GM19372 (cell line): ENCODE data around the gene B3GNT4.
"Not testable (repeated sequence)": the region's sequence is repeated elsewhere in the genome, so short reads cannot be mapped to it uniquely, and the experiment has no call there.

Experiments
- ATAC-seq: cut with Tn5 transposase; IDR thresholded peaks from one replicate; pipeline ENCODE4 v1.9.1; 2021; ENCODE audit warnings: mild to moderate bottlenecking, low read depth, moderate library complexity; ENCODE audit not compliant: unreplicated experiment

The B3GNT4 gene

GRCh38 chr12:122207391-122207790 lies 3.9 kb downstream of the B3GNT4 start:
- ATAC-seq = no peak

- ATAC-seq = no peak
Measured at GRCh38 chr12:122208073-122208820, 4.7 kb downstream of the B3GNT4 start.

GRCh38 chr12:122215771-122216170 lies 12.3 kb downstream of the B3GNT4 start:
- ATAC-seq = no peak

- no peak for ATAC-seq
Measured at GRCh38 chr12:122216445-122216844, 12.9 kb downstream of the B3GNT4 start.

- ATAC-seq = peak; percentile 86
Measured at GRCh38 chr12:122225683-122226365, 22.3 kb downstream of the B3GNT4 start, which contains the start of gene DIABLO. Gene DIABLO, minus strand, starts transcription at chr12:122226052. Its CDS starts 38 bp downstream, at chr12:122226014.

- ATAC-seq = no peak
Measured at GRCh38 chr12:122226366-122227125, 23.0 kb downstream of the B3GNT4 start.

- ATAC-seq = no peak
Measured at GRCh38 chr12:122227341-122227740, 23.8 kb downstream of the B3GNT4 start.

GRCh38 chr12:122228092-122228491 lies 24.6 kb downstream of the B3GNT4 start:
- no peak for ATAC-seq

GRCh38 chr12:122230798-122231197 lies 27.3 kb downstream of the B3GNT4 start:
- ATAC-seq = no peak

GRCh38 chr12:122232691-122233090 lies 29.2 kb downstream of the B3GNT4 start:
- no peak for ATAC-seq

GRCh38 chr12:122235741-122236140 lies 32.2 kb downstream of the B3GNT4 start:
- no peak for ATAC-seq

- ATAC-seq = no peak
Measured at GRCh38 chr12:122238861-122239260, 35.4 kb downstream of the B3GNT4 start.

GRCh38 chr12:122243965-122244364 lies 40.5 kb downstream of the B3GNT4 start:
- ATAC-seq = no peak

GRCh38 chr12:122244565-122245371 lies 41.3 kb downstream of the B3GNT4 start:
- ATAC-seq = no peak

GRCh38 chr12:122245553-122245952 lies 42.0 kb downstream of the B3GNT4 start:
- no peak for ATAC-seq

- ATAC-seq = no peak
Measured at GRCh38 chr12:122250047-122250446, 46.5 kb downstream of the B3GNT4 start.

GRCh38 chr12:122250536-122250935 lies 47.0 kb downstream of the B3GNT4 start:
- ATAC-seq = no peak

GRCh38 chr12:122258462-122258861 lies 55.0 kb downstream of the B3GNT4 start:
- ATAC-seq = not testable (repeated sequence)
